ENCODE results near the gene RIPK1. TPM values are rescaled to one million over a fixed set of nuclear protein-coding genes. Genes with fewer than 3 reads are reported as not detected.

The RIPK1 gene
- total and polyA plus RNA-seq, 9 of the 15 experiments (the other 6 are each of a cell fraction or from before 2014, with no cell fraction given) = 3.8 to 24.9 (median 17.7) TPM

- no peak for TF ChIP-seq TSHZ1 (CRISPR knock-in tag; IDR thresholded peaks at IDR 0.05)
- TF ChIP-seq CREB1 (IDR thresholded peaks at IDR 0.05) = 0 out of 2 replicates have a peak, but pooled peaks have one; percentile 15
- TF ChIP-seq CREB1 (CRISPR knock-in tag; IDR thresholded peaks at IDR 0.05) = peak; percentile 68
- TF ChIP-seq ZNF583 (CRISPR knock-in tag; IDR thresholded peaks at IDR 0.05) = no peak; the same call in 1 of the 2 replicates
- no peak for TF ChIP-seq FOXA3 (CRISPR knock-in tag; conservative IDR thresholded peaks at IDR 0.05 in 1 of 2, IDR thresholded peaks at IDR 0.05 in 1 of 2)
- TF ChIP-seq NEUROD1 (IDR thresholded peaks at IDR 0.05; ENCODE audit: borderline replicate concordance, low read depth, low read length, partially characterized antibody) = peak; percentile 18
- TF ChIP-seq ZSCAN29 (IDR thresholded peaks at IDR 0.05) = 0 out of 2 replicates have a peak, but pooled peaks have one; percentile 70
- TF ChIP-seq TARDBP (IDR thresholded peaks at IDR 0.05) = peak; percentile 96
- TF ChIP-seq ARID2 (IDR thresholded peaks at IDR 0.05) = no peak
- TF ChIP-seq CTCF (IDR thresholded peaks at IDR 0.05 in 2 of 3, conservative IDR thresholded peaks at IDR 0.05 in 1 of 3; ENCODE audit: insufficient read depth in 2 of 3, low read depth in 1 of 3, low read length in 3 of 3) = peak; percentile 57 to 68 (median 59); a peak in 5 of 6 replicates
- TF ChIP-seq ZNF444 (CRISPR knock-in tag; IDR thresholded peaks at IDR 0.05) = 0 out of 2 replicates have a peak, but pooled peaks have one; percentile 11
- TF ChIP-seq HDAC2 (IDR thresholded peaks at IDR 0.05) = peak; percentile 26; the same call in 1 of the 2 replicates
- TF ChIP-seq ZBTB43 (CRISPR knock-in tag; IDR thresholded peaks at IDR 0.05) = no peak
- TF ChIP-seq FOS (IDR thresholded peaks at IDR 0.05; ENCODE audit: extremely low read depth, insufficient read length) = no peak
- no peak for TF ChIP-seq CLOCK (CRISPR knock-in tag; IDR thresholded peaks at IDR 0.05; ENCODE audit: borderline replicate concordance)
- no peak for TF ChIP-seq ZNF184 (CRISPR knock-in tag; IDR thresholded peaks at IDR 0.05)
- no peak for TF ChIP-seq TCFL5 (CRISPR knock-in tag; conservative IDR thresholded peaks at IDR 0.05)
- TF ChIP-seq ZNF785 (CRISPR knock-in tag; IDR thresholded peaks at IDR 0.05) = no peak
These were observed at the start of gene RIPK1 (continued) for GRCh38 chr6:3068329-3069214.
